ENCODE measurements around the gene KLHL30.
A peak's percentile ranks its signal among the peaks of the same experiment; 100 is the strongest.

Gene KLHL30, protein sequence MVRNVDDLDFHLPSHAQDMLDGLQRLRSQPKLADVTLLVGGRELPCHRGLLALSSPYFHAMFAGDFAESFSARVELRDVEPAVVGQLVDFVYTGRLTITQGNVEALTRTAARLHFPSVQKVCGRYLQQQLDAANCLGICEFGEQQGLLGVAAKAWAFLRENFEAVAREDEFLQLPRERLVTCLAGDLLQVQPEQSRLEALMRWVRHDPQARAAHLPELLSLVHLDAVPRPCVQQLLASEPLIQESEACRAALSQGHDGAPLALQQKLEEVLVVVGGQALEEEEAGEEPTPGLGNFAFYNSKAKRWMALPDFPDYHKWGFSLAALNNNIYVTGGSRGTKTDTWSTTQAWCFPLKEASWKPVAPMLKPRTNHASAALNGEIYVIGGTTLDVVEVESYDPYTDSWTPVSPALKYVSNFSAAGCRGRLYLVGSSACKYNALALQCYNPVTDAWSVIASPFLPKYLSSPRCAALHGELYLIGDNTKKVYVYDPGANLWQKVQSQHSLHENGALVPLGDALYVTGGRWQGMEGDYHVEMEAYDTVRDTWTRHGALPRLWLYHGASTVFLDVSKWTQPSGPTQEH

GRCh38 chr2:238138331-238139195, at the start of gene KLHL30:
Gene KLHL30, plus strand, starts transcription at chr2:238138668. Its CDS starts 2,087 bp downstream, at chr2:238140755.
- no peak for TF ChIP-seq POLR2A (IDR thresholded peaks at IDR 0.05; ENCODE audit: low read depth, low read length)
- FAIRE-seq (no peak), DNase-seq (ENCODE audit: insufficient read length, low spot score) (no peak)

DNA sequence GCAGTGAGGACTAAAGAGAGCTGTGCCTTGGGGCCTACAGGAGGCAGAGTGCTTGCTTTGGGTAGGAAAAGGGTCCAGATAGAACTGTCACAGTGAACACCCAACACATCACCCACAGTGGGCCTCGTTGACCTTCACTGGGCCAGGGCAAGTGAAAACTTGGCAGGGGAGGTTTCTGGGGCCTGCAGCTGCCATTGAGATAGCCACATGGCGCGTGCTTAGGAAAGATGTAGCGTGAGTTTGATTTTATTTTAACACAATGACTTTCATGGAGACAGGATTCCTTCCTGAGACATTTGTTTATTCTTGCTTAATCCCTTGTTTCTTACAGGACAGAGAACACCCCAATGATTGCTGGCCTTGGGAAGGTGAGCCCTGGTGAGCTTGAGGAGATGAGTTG, 47.6 kb upstream of the KLHL30 start:
- DNase-seq (ENCODE audit: insufficient read length, low spot score) (no peak), FAIRE-seq (no peak)
- no peak for TF ChIP-seq POLR2A (IDR thresholded peaks at IDR 0.05; ENCODE audit: low read depth, low read length)

- DNase-seq (ENCODE audit: insufficient read length, low spot score), result no peak
- TF ChIP-seq POLR2A (IDR thresholded peaks at IDR 0.05; ENCODE audit: low read depth, low read length), result no peak
- no peak for FAIRE-seq
Measured at GRCh38 chr2:238091436-238092060, 46.9 kb upstream of the KLHL30 start.

DNA sequence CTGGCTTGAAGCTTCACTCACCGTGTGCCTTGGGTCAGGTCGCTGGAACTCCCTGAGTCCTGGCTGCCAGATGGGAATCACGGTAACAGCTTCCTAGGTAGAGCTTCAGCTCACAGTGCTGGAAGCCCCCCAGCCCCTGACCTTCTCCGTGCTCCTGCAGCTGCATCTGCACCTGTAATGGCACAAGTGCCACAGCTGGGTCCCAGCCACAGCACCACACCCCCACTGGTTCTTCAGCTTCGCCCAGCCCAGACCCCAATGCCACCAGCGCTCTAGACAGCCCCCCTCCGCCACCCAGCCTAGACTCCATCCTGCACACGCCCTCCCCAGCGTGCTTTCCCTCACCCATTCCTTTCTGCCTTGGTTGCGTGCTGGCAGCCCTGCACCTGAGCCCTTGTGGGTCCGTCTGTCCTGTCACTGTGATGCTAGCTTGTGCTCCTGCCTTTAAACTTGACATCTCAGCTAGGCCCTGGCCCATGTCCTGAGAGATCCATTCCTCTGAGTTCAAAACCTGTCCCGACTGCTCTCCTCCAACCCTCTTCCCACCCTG, 45.9 kb upstream of the KLHL30 start:
- FAIRE-seq, result no peak
- no peak for DNase-seq (ENCODE audit: insufficient read length, low spot score)
- no peak for TF ChIP-seq POLR2A (IDR thresholded peaks at IDR 0.05; ENCODE audit: low read depth, low read length)

DNA sequence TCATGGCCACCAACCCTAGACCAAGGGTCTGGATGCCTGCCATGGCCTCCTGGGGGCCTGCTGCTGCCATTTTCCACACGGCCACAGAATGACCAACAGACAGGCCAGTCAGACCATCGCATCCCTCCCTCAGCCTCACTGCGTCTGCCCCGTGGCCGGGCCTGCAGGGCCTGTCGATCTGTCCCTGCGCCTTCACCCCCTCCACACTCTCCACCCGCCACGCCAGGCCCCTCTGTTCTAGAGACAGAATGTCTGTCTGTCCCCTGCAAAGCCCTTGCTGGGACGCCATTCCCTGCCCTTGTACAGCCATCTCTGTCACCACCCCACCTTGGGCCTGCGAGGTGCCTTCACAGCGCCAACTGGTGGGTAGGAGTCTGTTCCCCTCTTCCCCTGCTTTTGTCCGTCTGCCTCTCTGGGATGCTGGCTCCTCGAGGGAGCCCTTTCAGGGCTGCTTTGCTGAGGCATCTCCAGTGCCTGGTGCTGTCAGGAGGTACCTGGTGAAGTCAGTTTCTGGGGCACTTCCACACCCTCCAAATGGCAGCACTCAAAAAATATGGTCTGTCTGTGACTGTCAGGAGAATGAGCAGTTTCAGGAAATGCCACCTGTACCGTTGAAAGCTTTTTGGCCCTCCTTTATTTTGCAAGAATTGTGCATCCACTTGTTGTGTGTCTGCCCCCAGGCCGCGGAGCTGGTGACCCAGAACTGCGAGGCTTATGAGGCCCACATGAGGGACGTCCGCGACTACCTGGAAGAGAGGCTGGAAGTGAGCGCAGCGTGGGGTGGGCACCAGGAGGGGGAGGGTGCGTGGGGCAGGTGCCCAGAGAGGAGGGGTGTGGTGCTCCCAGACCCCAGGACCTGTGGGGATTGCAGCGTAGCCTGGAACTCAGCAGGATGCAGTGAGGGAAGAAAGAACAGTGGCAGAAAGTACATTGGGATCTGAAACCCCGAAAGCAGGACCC, 45.0 kb upstream of the KLHL30 start:
- FAIRE-seq, result no peak
- DNase-seq (ENCODE audit: insufficient read length, low spot score), result no peak
- no peak for TF ChIP-seq POLR2A (IDR thresholded peaks at IDR 0.05; ENCODE audit: low read depth, low read length)

DNA sequence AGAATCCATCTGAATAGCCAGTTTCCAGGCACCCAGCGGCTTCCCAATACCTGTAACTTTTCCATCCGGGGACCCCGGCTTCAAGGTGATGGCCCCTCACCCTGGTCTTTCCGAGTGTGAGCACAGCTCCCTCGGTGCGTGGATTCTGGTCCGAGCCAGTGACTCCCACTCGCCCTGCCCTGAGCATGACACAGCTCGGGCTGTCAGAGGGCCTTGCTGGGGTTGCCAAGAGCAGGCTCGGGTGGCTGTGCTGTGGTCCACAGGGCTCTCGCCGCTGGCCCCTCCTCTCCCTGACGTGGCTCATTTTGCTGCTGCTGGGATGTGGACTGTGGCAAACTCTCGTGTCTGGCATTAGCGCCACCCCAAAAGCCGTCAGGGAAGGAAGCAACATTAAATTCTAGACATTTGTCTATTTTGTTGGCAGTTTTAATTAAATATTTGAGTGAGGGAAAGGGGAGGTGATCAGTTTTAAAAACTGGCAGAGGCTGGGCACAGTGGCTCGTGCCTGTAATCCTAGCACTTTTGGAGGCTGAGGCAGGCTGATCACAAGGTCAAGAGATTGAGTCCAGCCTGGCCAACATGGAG, 43.9 kb upstream of the KLHL30 start:
- no peak for TF ChIP-seq POLR2A (IDR thresholded peaks at IDR 0.05; ENCODE audit: low read depth, low read length)
- DNase-seq (ENCODE audit: insufficient read length, low spot score), result no peak
- FAIRE-seq, result no peak

DNA sequence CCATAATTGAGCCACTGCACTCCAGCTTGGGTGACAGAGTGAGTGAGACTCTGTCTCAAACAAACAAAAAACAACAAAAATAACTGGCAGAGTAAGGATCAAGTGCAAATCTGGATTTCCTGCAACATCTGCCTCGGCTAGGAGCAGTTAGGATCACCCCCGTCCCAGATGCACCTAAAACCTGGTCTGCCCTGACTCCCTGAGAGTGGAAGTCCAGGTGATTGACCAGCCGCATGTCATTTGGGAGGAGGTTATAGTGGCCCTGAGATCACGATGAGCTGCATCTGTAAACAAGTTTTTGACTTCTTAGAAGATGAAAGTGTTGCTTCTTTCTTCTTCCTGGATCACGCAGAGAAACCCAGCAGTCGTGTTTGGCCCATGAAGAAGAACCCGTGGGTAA, 43.3 kb upstream of the KLHL30 start:
- DNase-seq (ENCODE audit: insufficient read length, low spot score), result no peak
- no peak for TF ChIP-seq POLR2A (IDR thresholded peaks at IDR 0.05; ENCODE audit: low read depth, low read length)
- no peak for FAIRE-seq

DNA sequence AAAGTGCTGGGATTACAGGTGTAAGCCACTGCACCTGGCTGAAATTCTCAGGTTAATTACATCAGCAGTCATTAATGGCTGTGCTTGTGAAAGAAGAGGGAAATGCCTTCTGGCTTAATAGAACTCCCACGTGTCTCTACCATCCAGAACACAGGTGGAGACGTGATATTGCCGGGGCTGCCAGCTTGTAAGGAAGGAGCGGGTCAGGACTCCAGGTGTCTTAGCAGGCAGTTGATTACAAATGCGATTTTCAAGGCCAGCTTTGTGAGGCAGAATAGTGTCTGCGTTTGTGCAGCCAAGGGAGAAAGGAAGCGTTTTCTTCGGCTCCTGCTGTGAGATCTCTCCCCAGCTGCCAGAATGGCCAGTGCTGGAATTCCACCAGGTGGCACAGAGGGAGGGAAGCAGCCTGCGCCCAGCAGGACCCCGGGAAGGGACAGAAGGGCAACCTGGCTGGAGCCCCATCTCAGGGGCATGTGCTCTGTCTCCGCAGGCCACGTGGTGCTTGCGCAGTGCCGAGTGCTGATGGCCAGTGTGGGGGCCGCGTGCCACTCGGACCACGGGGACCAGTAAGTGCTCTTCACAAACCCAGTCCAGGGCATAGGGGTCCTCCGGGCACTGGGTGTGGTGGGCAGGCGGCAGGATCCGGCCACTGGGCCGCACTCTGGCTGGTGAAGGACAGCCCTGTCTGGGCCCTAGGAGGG, 42.0 kb upstream of the KLHL30 start:
- TF ChIP-seq POLR2A (IDR thresholded peaks at IDR 0.05; ENCODE audit: low read depth, low read length), result no peak
- FAIRE-seq (no peak), DNase-seq (ENCODE audit: insufficient read length, low spot score) (no peak)

DNA sequence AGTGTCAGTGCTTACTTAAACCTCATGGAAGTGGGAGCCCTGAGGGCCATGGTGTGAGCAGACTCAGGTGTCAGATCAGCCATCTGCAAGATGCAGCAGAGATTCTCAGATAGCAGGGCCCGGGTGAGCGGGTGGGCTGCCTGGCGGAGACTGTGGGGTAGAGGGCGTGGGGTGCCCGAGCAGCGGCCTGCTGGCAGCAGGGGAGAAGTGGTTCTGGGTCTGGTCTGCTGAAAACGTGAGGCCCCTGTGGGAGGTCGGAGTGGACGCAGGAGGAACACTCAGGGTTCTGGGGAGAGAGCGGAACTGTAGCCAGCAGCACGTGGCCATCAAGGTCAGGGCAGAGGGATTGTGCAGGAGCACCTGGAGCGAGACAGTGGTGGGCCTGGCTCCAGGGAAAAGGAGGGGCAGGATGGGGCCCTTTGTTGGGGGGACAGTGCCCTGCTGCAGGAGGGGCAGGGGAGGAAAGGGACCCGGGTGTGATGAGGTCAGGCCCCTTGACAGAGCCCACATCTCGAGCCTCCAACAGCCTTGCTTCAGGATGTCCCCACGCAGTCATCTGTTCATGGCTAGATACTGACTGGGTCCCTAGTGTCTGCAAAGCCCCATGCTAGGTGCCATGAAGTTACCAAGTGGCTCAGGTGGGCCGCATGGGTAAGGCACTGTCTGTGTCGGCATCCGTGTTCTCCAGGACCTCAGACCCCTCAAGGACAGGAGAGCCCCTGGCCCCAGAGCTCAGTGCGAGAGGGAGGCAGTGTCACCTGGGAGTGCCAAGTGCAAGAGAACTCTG, 41.1 kb upstream of the KLHL30 start:
- TF ChIP-seq POLR2A (IDR thresholded peaks at IDR 0.05; ENCODE audit: low read depth, low read length), result no peak
- DNase-seq (ENCODE audit: insufficient read length, low spot score) (no peak), FAIRE-seq (no peak)

DNA sequence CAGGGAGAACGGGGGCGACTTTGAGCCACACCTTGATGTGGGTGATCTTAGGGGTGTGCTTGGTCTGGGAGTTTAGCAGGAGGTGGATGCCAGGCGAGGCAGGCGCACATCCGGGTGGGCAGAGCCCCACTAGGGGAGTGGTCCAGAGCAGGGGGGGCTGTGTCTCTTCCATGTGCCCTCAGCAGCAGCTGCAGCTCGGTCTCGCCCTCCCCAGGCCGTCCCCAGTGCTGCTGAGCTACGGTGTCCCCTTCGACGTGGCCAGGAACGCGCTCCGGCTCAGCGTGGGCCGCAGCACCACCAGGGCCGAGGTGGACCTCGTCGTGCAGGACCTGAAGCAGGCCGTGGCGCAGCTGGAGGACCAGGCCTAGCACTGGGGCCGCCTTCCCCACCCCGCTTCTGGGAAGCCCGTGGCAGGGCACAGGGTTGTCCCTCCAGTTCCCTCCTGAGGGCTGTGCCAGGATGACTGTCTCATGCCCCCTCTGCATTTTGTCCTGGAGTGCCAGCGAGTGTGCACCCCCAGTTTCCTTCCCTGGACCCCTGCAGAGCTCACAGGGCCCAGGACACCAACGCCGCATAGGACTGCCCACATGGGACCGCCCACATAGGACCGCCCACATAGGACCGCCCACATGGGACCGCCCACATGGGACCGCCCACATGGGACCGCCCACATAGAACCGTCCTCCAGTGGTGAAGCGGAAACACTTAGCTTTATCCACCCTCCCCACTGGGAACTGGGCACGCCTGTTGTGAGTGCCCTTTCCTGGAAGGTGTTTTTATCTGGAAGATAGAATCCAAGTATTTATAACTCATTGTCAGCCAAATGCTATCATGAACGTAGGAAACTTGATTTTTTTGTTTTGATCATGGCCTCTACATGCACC, 40.2 kb upstream of the KLHL30 start:
- TF ChIP-seq POLR2A (IDR thresholded peaks at IDR 0.05; ENCODE audit: low read depth, low read length), result no peak
- DNase-seq (ENCODE audit: insufficient read length, low spot score), result peak; percentile 96
- FAIRE-seq, result peak; percentile 72
